ENCODE results near the gene HAUS8.
"Not testable (repeated sequence)": the region's sequence is repeated elsewhere in the genome, so short reads cannot be mapped to it uniquely, and the experiment has no call there.

HAUS8 gene

GRCh38 chr19:17014212-17014861, 60.9 kb downstream of the HAUS8 start:
- not testable (repeated sequence) for H3K4me1 ChIP-seq (ENCODE audit: control insufficient read depth in 5 of 5, insufficient read depth in 5 of 5, low read length in 5 of 5); H3K27me3 ChIP-seq (ENCODE audit: control insufficient read depth in 5 of 5, insufficient read depth in 4 of 5, low read length in 5 of 5); H3K36me3 ChIP-seq (ENCODE audit: control insufficient read depth in 5 of 5, insufficient read depth in 5 of 5, low read length in 5 of 5); H3K9me3 ChIP-seq (ENCODE audit: control insufficient read depth in 5 of 5, low read length in 5 of 5); H3K27ac ChIP-seq (ENCODE audit: low read depth, low read length); H3K4me3 ChIP-seq (ENCODE audit: low read depth in 1 of 5, low read length in 5 of 5); H3K9ac ChIP-seq (ENCODE audit: low read length in 5 of 5)

DNA sequence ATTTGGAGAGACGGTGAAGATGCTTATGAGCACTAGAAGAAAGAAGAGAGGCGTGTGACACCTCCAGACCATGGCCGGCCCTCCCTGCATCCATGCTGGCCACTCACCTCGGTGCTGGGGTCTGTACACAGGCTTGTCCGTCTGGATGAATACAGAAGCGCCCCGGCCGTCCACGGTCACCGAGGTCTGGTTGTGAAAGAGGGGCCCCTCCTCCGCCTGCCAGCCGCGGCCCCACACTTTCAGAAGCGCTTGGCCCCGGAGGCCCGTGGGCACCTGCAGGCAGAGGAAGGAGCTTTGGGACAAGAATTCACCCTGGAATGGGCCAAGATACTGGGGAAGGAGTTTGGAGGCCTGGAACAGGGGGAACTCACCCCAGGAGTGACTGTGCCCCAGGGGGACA, 63.8 kb downstream of the HAUS8 start:
- no peaks in the 10 kb centered on the region for H3K4me1 ChIP-seq (ENCODE audit: control insufficient read depth in 5 of 5, insufficient read depth in 5 of 5, low read length in 5 of 5)
- H3K36me3 ChIP-seq (ENCODE audit: control insufficient read depth in 5 of 5, insufficient read depth in 5 of 5, low read length in 5 of 5): no peaks in the 10 kb centered on the region
- H3K4me3 ChIP-seq (ENCODE audit: low read depth in 1 of 5, low read length in 5 of 5): no peak overlapping the region
- H3K9me3 ChIP-seq (ENCODE audit: control insufficient read depth in 5 of 5, low read length in 5 of 5): peaks cover 0 to 4% (median 0%) of the 10 kb centered on the region in 5 donors
- H3K9ac ChIP-seq (ENCODE audit: low read length in 5 of 5): no peak overlapping the region
- H3K27ac ChIP-seq (ENCODE audit: low read depth, low read length): no peak overlapping the region
- peaks cover 0 to 6% (median 0%) of the 10 kb centered on the region in 5 donors for H3K27me3 ChIP-seq (ENCODE audit: control insufficient read depth in 5 of 5, insufficient read depth in 4 of 5, low read length in 5 of 5)

DNA sequence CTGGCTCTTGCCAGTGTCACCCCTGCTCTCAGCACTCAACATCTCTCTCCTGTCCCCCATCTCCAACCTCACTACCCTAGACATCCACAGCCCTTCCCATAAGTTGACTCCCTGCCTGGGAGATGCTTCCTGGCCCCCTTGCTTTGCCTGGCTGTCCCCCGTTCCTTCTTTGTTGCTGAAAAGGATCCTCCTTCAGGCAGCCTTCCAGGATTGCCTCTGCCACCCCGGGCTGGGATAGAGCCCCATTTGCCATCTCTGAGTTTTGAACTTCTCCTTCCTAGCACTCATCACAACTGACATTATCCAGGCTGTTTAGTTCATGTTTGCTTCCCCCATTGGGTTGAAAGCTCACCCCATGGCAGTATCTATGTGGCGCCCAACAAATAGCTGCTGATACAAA, 68.7 kb downstream of the HAUS8 start:
- Histone ChIP-seq H3K4me1 (ENCODE audit: control insufficient read depth in 5 of 5, insufficient read depth in 5 of 5, low read length in 5 of 5) (no peaks in the 10 kb centered on the region), H3K9ac (ENCODE audit: low read length in 5 of 5) (no peak overlapping the region), H3K36me3 (ENCODE audit: control insufficient read depth in 5 of 5, insufficient read depth in 5 of 5, low read length in 5 of 5) (no peaks in the 10 kb centered on the region), H3K4me3 (ENCODE audit: low read depth in 1 of 5, low read length in 5 of 5) (no peak overlapping the region), H3K27ac (ENCODE audit: low read depth, low read length) (no peak overlapping the region), H3K27me3 (ENCODE audit: control insufficient read depth in 5 of 5, insufficient read depth in 4 of 5, low read length in 5 of 5) (peaks cover 0 to 3% (median 0%) of the 10 kb centered on the region in 5 donors), H3K9me3 (ENCODE audit: control insufficient read depth in 5 of 5, low read length in 5 of 5) (peaks cover 0 to 4% (median 0%) of the 10 kb centered on the region in 5 donors)

GRCh38 chr19:17005000-17005399, 70.3 kb downstream of the HAUS8 start:
- no peak overlapping the region for H3K9ac ChIP-seq (ENCODE audit: low read length in 5 of 5)
- peaks cover 0 to 3% (median 0%) of the 10 kb centered on the region in 5 donors for H3K27me3 ChIP-seq (ENCODE audit: control insufficient read depth in 5 of 5, insufficient read depth in 4 of 5, low read length in 5 of 5)
- H3K27ac ChIP-seq (ENCODE audit: low read depth, low read length): no peak overlapping the region
- no peaks in the 10 kb centered on the region for H3K4me1 ChIP-seq (ENCODE audit: control insufficient read depth in 5 of 5, insufficient read depth in 5 of 5, low read length in 5 of 5)
- H3K9me3 ChIP-seq (ENCODE audit: control insufficient read depth in 5 of 5, low read length in 5 of 5): peaks cover 0 to 4% (median 0%) of the 10 kb centered on the region in 5 donors
- no peaks in the 10 kb centered on the region for H3K36me3 ChIP-seq (ENCODE audit: control insufficient read depth in 5 of 5, insufficient read depth in 5 of 5, low read length in 5 of 5)
- H3K4me3 ChIP-seq (ENCODE audit: low read depth in 1 of 5, low read length in 5 of 5): no peak overlapping the region

- Histone ChIP-seq H3K9me3 (ENCODE audit: control insufficient read depth in 5 of 5, low read length in 5 of 5) (no peaks in the 10 kb centered on the region), H3K36me3 (ENCODE audit: control insufficient read depth in 5 of 5, insufficient read depth in 5 of 5, low read length in 5 of 5) (no peaks in the 10 kb centered on the region), H3K4me3 (ENCODE audit: low read depth in 1 of 5, low read length in 5 of 5) (no peak overlapping the region), H3K9ac (ENCODE audit: low read length in 5 of 5) (no peak overlapping the region), H3K4me1 (ENCODE audit: control insufficient read depth in 5 of 5, insufficient read depth in 5 of 5, low read length in 5 of 5) (no peaks in the 10 kb centered on the region), H3K27me3 (ENCODE audit: control insufficient read depth in 5 of 5, insufficient read depth in 4 of 5, low read length in 5 of 5) (peaks cover 0 to 3% (median 0%) of the 10 kb centered on the region in 5 donors), H3K27ac (ENCODE audit: low read depth, low read length) (no peak overlapping the region)
These were observed 70.9 kb downstream of the HAUS8 start for GRCh38 chr19:17004386-17004785.

GRCh38 chr19:17002455-17002854, 72.8 kb downstream of the HAUS8 start:
- no peaks in the 10 kb centered on the region for H3K36me3 ChIP-seq (ENCODE audit: control insufficient read depth in 5 of 5, insufficient read depth in 5 of 5, low read length in 5 of 5)
- no peak overlapping the region for H3K27ac ChIP-seq (ENCODE audit: low read depth, low read length)
- no peak overlapping the region for H3K4me3 ChIP-seq (ENCODE audit: low read depth in 1 of 5, low read length in 5 of 5)
- no peak overlapping the region for H3K9ac ChIP-seq (ENCODE audit: low read length in 5 of 5)
- no peaks in the 10 kb centered on the region for H3K4me1 ChIP-seq (ENCODE audit: control insufficient read depth in 5 of 5, insufficient read depth in 5 of 5, low read length in 5 of 5)
- peaks cover 2 to 8% (median 6%) of the 10 kb centered on the region in 5 donors for H3K9me3 ChIP-seq (ENCODE audit: control insufficient read depth in 5 of 5, low read length in 5 of 5)
- peaks cover 0 to 3% (median 0%) of the 10 kb centered on the region in 5 donors for H3K27me3 ChIP-seq (ENCODE audit: control insufficient read depth in 5 of 5, insufficient read depth in 4 of 5, low read length in 5 of 5)

DNA sequence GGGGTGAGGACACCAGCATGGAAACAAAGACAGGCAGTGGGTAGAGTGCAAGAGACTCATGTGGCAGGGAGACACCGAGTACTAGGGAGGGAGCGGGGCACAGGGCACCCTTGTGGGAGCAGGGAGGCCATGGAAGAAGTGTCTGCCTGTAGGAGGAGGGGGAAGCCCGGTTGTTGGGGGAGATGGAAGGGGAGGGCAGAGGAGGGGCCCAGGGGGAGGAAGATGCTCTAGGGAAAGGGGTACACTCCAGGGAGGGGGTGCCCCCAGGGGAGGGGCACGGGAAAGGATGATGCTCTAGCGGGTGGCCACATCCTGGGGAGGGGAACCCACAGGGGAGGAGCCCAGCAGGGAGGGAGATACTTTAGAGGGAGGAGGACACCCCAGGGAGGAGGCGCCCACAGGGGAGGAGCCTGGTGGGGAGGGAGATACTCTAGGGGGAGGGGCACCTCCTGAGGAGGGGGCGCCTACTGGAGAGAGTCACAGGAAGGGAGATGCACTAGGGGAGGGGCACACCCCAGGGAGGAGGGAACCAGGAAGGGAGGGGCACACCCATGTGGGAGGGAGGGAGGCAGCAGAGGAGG, 73.6 kb downstream of the HAUS8 start:
- no peak overlapping the region for H3K27ac ChIP-seq (ENCODE audit: low read depth, low read length)
- peaks cover 2 to 8% (median 6%) of the 10 kb centered on the region in 5 donors for H3K9me3 ChIP-seq (ENCODE audit: control insufficient read depth in 5 of 5, low read length in 5 of 5)
- H3K4me1 ChIP-seq (ENCODE audit: control insufficient read depth in 5 of 5, insufficient read depth in 5 of 5, low read length in 5 of 5): no peaks in the 10 kb centered on the region
- no peak overlapping the region for H3K4me3 ChIP-seq (ENCODE audit: low read depth in 1 of 5, low read length in 5 of 5)
- H3K27me3 ChIP-seq (ENCODE audit: control insufficient read depth in 5 of 5, insufficient read depth in 4 of 5, low read length in 5 of 5): peaks cover 0 to 3% (median 0%) of the 10 kb centered on the region in 5 donors
- no peaks in the 10 kb centered on the region for H3K36me3 ChIP-seq (ENCODE audit: control insufficient read depth in 5 of 5, insufficient read depth in 5 of 5, low read length in 5 of 5)
- H3K9ac ChIP-seq (ENCODE audit: low read length in 5 of 5): no peak overlapping the region
